ENCODE results near the gene ELOF1. TPM values are rescaled to one million over a fixed set of nuclear protein-coding genes. Genes with fewer than 3 reads are reported as not detected.
"Not testable (repeated sequence)": the region's sequence is repeated elsewhere in the genome, so short reads cannot be mapped to it uniquely, and the experiment has no call there.

The ELOF1 gene
- total RNA-seq (44.3 and 45.3 TPM in 2 replicates), polyA plus RNA-seq (80.2 and 98.6 TPM in 2 replicates)

GRCh38 chr19:11558881-11559828 lies at the start of gene ELOF1:
Gene ELOF1, minus strand, starts transcription at chr19:11559230. Its CDS starts 4,883 bp downstream, at chr19:11554347.
- Histone ChIP-seq H3K4me3 (peak within 1 kb of the TSS; percentile 89), H3K36me3 (no peaks in the 10 kb centered on the region), H3K9me3 (ENCODE audit: low read depth) (no peaks in the 10 kb centered on the region), H3K4me1 (ENCODE audit: low read depth) (peaks cover 8% of the 10 kb centered on the region), H3K27me3 (no peaks in the 10 kb centered on the region), H3K27ac (peak within 1 kb of the TSS; percentile 74)
- DNase-seq (ENCODE audit: low read depth in 1 of 2, low spot score in 1 of 2), result peak; percentile 99
- peak; percentile 30 for TF ChIP-seq CTCF (IDR thresholded peaks at IDR 0.05; ENCODE audit: low read depth, low read length)

- no peaks in the 10 kb centered on the region for H3K9me3 ChIP-seq (ENCODE audit: low read depth)
- no peaks in the 10 kb centered on the region for H3K4me1 ChIP-seq (ENCODE audit: low read depth)
- H3K36me3 ChIP-seq, result peaks cover 6% of the 10 kb centered on the region
- TF ChIP-seq CTCF (IDR thresholded peaks at IDR 0.05; ENCODE audit: low read depth, low read length), result no peak
- no peak overlapping the region for H3K4me3 ChIP-seq
- H3K27ac ChIP-seq, result no peak overlapping the region
- DNase-seq (ENCODE audit: low read depth in 1 of 2, low spot score in 1 of 2), result no peak
- H3K27me3 ChIP-seq, result no peaks in the 10 kb centered on the region
Measured at GRCh38 chr19:11606484-11606883, 47.5 kb upstream of the ELOF1 start.

- H3K36me3 ChIP-seq; H3K4me3 ChIP-seq; H3K27ac ChIP-seq; H3K9me3 ChIP-seq (ENCODE audit: low read depth); DNase-seq (ENCODE audit: low read depth in 1 of 2, low spot score in 1 of 2); H3K4me1 ChIP-seq (ENCODE audit: low read depth); H3K27me3 ChIP-seq: not testable (repeated sequence)
Measured at GRCh38 chr19:11599704-11600103, 40.7 kb upstream of the ELOF1 start.

DNA sequence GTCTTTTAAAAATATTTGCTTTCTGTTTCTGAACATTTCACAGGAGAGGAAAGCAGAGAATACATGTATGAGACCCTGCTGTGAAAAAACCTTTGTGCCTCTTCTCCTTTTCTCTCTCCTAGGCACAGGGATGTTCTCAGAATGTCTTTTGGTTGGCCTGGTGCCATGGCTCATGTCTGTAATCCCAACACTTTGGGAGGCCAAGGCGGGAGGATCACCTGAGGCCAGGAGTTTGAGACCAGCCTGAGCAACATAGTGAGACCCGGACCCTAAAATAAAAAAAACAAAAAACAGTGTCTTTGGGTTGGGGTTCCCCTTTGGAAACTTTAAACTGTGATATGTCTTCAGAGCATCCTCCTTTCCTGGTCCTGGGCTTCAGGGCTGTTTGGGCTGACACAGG lies 39.7 kb upstream of the ELOF1 start:
- no peak overlapping the region for H3K27ac ChIP-seq
- TF ChIP-seq CTCF (IDR thresholded peaks at IDR 0.05; ENCODE audit: low read depth, low read length), result no peak
- no peaks in the 10 kb centered on the region for H3K9me3 ChIP-seq (ENCODE audit: low read depth)
- H3K4me3 ChIP-seq, result peak overlapping the region; percentile 84
- no peak for DNase-seq (ENCODE audit: low read depth in 1 of 2, low spot score in 1 of 2)
- no peaks in the 10 kb centered on the region for H3K27me3 ChIP-seq
- no peaks in the 10 kb centered on the region for H3K36me3 ChIP-seq
- H3K4me1 ChIP-seq (ENCODE audit: low read depth), result peaks cover 6% of the 10 kb centered on the region

GRCh38 chr19:11598103-11598483 lies 39.1 kb upstream of the ELOF1 start:
- no peak for DNase-seq (ENCODE audit: low read depth in 1 of 2, low spot score in 1 of 2)
- H3K4me3 ChIP-seq, result peak overlapping the region; percentile 84
- TF ChIP-seq CTCF (IDR thresholded peaks at IDR 0.05; ENCODE audit: low read depth, low read length), result no peak
- H3K36me3 ChIP-seq, result no peaks in the 10 kb centered on the region
- H3K27me3 ChIP-seq, result no peaks in the 10 kb centered on the region
- peak overlapping the region; percentile 99 for H3K27ac ChIP-seq
- no peaks in the 10 kb centered on the region for H3K9me3 ChIP-seq (ENCODE audit: low read depth)
- H3K4me1 ChIP-seq (ENCODE audit: low read depth), result peaks cover 6% of the 10 kb centered on the region
